HepG2 (cell line): ENCODE results near the gene ZNF512B. TPM values are rescaled to one million over a fixed set of nuclear protein-coding genes. Genes with fewer than 3 reads are reported as not detected.

Source experiments
- CBX5 ChIP-seq: sonication (generic); formaldehyde crosslinking; IDR thresholded peaks from 2 replicates; pipeline ENCODE4 v1.4.0; 2020; ENCODE audit warnings: missing genetic modification reagents, borderline replicate concordance
- CENPX ChIP-seq: sonication (generic); formaldehyde crosslinking; IDR thresholded peaks from 2 replicates; pipeline ENCODE4 v1.9.0; 2021; ENCODE audit warnings: mild to moderate bottlenecking, missing genetic modification reagents, moderate library complexity
- EEA1 ChIP-seq: sonication (generic); formaldehyde crosslinking; IDR thresholded peaks from 2 replicates; pipeline ENCODE4 v1.5.1; 2020; ENCODE audit warnings: mild to moderate bottlenecking, missing genetic modification reagents, borderline replicate concordance
- HMGA1 ChIP-seq: sonication (generic); formaldehyde crosslinking; conservative IDR thresholded peaks from 2 replicates; pipeline ENCODE4 v1.4.0; 2020; ENCODE audit warnings: missing genetic modification reagents
- IKZF1 ChIP-seq: fragments of 450-650 bp; IDR thresholded peaks from 2 replicates; pipeline ENCODE4 v1.7.1; 2016
- MIER3 ChIP-seq: IDR thresholded peaks from 2 replicates; pipeline ENCODE4 v1.6.1; 2016; ENCODE audit warnings: missing compliant biosample characterization, borderline replicate concordance
- NKX3-1 ChIP-seq: sonication (generic); formaldehyde crosslinking; IDR thresholded peaks from 2 replicates; pipeline ENCODE4 v1.5.0; 2020; ENCODE audit warnings: missing genetic modification reagents
- NR2F2 ChIP-seq: IDR thresholded peaks from 2 replicates; pipeline ENCODE4 v1.6.1; 2012; ENCODE audit warnings: low read depth, inconsistent platforms, borderline replicate concordance
- PCBP2 ChIP-seq: fragments of 200-400 bp; formaldehyde crosslinking; optimal IDR thresholded peaks from 2 replicates; pipeline ENCODE3; 2018; ENCODE audit warnings: low read length, low read depth; ENCODE audit not compliant: poor library complexity, severe bottlenecking
- RCOR2 ChIP-seq: IDR thresholded peaks from 2 replicates; pipeline ENCODE4 v1.6.1; 2016; ENCODE audit warnings: missing biosample characterization, missing genetic modification reagents
- SRF ChIP-seq: IDR thresholded peaks from 2 replicates; pipeline ENCODE4 v1.6.1; 2011; ENCODE audit warnings: mild to moderate bottlenecking, low read depth, low read length, moderate library complexity
- TBX2 ChIP-seq: sonication (generic); formaldehyde crosslinking; IDR thresholded peaks from 2 replicates; pipeline ENCODE4 v1.5.0; 2020; ENCODE audit warnings: missing genetic modification reagents, mild to moderate bottlenecking, borderline replicate concordance
- ZNF30 ChIP-seq: sonication (generic); formaldehyde crosslinking; IDR thresholded peaks from 2 replicates; pipeline ENCODE4 v1.5.0; 2020; ENCODE audit warnings: mild to moderate bottlenecking, missing genetic modification reagents
- ZNF317 ChIP-seq: sonication (generic); formaldehyde crosslinking; IDR thresholded peaks from 2 replicates; pipeline ENCODE4 v1.5.0; 2020; ENCODE audit warnings: mild to moderate bottlenecking, missing genetic modification reagents
- ZNF619 ChIP-seq: sonication (generic); formaldehyde crosslinking; IDR thresholded peaks from 2 replicates; pipeline ENCODE4 v1.4.0; 2020; ENCODE audit warnings: mild to moderate bottlenecking, missing genetic modification reagents
- ZNF780A ChIP-seq: sonication (generic); formaldehyde crosslinking; IDR thresholded peaks from 2 replicates; pipeline ENCODE4 v1.8.0; 2022; ENCODE audit warnings: mild to moderate bottlenecking, missing genetic modification reagents, moderate library complexity
- polyA plus RNA-seq, 8 experiments: library from polyadenylated mRNA; depleted of rRNA in 3 of 8; stranded (reverse) in 7 of 8; unstranded in 1 of 8; fragments of >200 nt; fragmentation: Illumina TruSeq in 4 of 8; extraction: Trizol in 4 of 8; gene quantifications; 2 replicates each; pipeline versions ENCODE4 v1.2.1 to v1.2.3, GENCODE V29; 2011 to 2016; ENCODE audit warnings: low read depth in 4 of 8, missing spikeins in 1 of 8, mixed read lengths in 1 of 8; ENCODE audit not compliant: insufficient read depth in 1 of 8
- total RNA-seq, 5 experiments: library from RNA; depleted of rRNA; stranded (reverse); fragments of >200 nt; fragmentation: Illumina TruSeq; extraction: Trizol; gene quantifications; 2 replicates each; pipeline ENCODE4 v1.2.3, GENCODE V29; 2016; ENCODE audit warnings: low read depth in 1 of 5
- TF ChIP-seq, protein P1 (sequence below): sonication (generic); formaldehyde crosslinking; IDR thresholded peaks from 2 replicates; pipeline ENCODE4 v1.4.0; 2020; ENCODE audit warnings: missing genetic modification reagents
- TF ChIP-seq, protein P2 (sequence below): sonication (generic); formaldehyde crosslinking; IDR thresholded peaks from 2 replicates; pipeline ENCODE4 v1.8.1; 2023; ENCODE audit warnings: missing genetic modification reagents, inconsistent platforms, borderline replicate concordance
- TF ChIP-seq, protein P3 (sequence below): sonication (generic); formaldehyde crosslinking; IDR thresholded peaks from 2 replicates; pipeline ENCODE4 v1.4.0; 2020; ENCODE audit warnings: mild to moderate bottlenecking, missing genetic modification reagents
- TF ChIP-seq, protein P4 (sequence below): sonication (generic); formaldehyde crosslinking; IDR thresholded peaks from 2 replicates; pipeline ENCODE4 v1.8.0; 2022; ENCODE audit warnings: missing genetic modification reagents, low read depth, mild to moderate bottlenecking, borderline replicate concordance
- TF ChIP-seq, protein P5 (sequence below): sonication (generic); formaldehyde crosslinking; IDR thresholded peaks from 2 replicates; pipeline ENCODE4 v1.4.0; 2020; ENCODE audit warnings: missing genetic modification reagents
- TF ChIP-seq, protein P6 (sequence below): sonication (generic); formaldehyde crosslinking; IDR thresholded peaks from 2 replicates; pipeline ENCODE4 v1.4.0; 2020; ENCODE audit warnings: missing genetic modification reagents

Gene ZNF512B
- total and polyA plus RNA-seq, 2 of the 13 experiments (the other 11 are each of a cell fraction or from before 2014, with no cell fraction given): 11.5 to 30.6 TPM

DNA sequence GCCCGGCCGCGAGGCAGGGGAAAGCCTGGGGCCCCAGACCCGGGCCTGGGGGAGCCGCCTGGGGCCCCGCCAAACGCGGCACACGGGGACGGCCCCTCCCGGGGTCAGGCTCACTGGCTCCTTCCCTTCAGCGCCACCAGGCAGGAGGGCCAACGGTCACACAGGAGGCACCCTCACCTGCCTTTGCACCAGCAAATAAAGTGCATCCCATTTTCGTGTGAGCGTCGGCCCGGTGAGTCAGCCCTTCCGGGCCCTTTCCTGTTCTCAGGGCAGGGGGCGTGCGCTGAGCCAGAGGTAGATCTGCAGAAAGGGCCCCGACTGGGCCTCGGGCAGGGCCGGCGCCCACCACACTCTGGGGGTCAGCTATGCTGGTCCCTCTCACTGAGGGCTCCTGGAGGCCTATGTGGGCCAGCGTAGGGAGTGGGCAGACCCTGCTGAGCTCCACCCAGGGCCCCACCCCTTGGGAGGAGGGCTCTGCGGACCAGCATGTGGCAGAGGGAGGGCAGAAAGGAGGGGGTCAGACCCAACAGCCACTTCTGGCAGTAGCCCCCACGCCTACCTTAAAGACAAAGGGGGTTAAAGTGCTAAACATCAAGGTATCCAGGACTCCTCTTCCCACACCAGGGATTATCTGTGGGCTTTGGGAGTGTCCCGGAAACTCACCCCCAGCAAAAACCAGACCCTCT is 12.6 kb downstream of the ZNF512B start (continued):
- TF ChIP-seq, protein P1, sequence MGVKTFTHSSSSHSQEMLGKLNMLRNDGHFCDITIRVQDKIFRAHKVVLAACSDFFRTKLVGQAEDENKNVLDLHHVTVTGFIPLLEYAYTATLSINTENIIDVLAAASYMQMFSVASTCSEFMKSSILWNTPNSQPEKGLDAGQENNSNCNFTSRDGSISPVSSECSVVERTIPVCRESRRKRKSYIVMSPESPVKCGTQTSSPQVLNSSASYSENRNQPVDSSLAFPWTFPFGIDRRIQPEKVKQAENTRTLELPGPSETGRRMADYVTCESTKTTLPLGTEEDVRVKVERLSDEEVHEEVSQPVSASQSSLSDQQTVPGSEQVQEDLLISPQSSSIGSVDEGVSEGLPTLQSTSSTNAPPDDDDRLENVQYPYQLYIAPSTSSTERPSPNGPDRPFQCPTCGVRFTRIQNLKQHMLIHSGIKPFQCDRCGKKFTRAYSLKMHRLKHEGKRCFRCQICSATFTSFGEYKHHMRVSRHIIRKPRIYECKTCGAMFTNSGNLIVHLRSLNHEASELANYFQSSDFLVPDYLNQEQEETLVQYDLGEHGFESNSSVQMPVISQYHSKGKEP (CRISPR knock-in tag): peak; percentile 90; the same call in 1 of the 2 replicates
- TF ChIP-seq, protein P2, sequence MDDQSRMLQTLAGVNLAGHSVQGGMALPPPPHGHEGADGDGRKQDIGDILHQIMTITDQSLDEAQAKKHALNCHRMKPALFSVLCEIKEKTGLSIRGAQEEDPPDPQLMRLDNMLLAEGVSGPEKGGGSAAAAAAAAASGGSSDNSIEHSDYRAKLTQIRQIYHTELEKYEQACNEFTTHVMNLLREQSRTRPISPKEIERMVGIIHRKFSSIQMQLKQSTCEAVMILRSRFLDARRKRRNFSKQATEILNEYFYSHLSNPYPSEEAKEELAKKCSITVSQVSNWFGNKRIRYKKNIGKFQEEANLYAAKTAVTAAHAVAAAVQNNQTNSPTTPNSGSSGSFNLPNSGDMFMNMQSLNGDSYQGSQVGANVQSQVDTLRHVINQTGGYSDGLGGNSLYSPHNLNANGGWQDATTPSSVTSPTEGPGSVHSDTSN (CRISPR knock-in tag): no peak
- TF ChIP-seq PCBP2: no peak
- peak; percentile 68; the same call in 1 of the 2 replicates for TF ChIP-seq NKX3-1 (CRISPR knock-in tag)
- TF ChIP-seq ZNF780A (CRISPR knock-in tag): no peak
- peak; percentile 46; the same call in 1 of the 2 replicates for TF ChIP-seq ZNF317 (CRISPR knock-in tag)
- TF ChIP-seq CENPX: no peak
- no peak for TF ChIP-seq ZNF30
- peak; percentile 33; the same call in 1 of the 2 replicates for TF ChIP-seq NR2F2
- TF ChIP-seq IKZF1: no peak
- no peak; the same call in 1 of the 2 replicates for TF ChIP-seq EEA1
- peak; percentile 35; the same call in 1 of the 2 replicates for TF ChIP-seq TBX2 (CRISPR knock-in tag)
- no peak for TF ChIP-seq ZNF619 (CRISPR knock-in tag)
- TF ChIP-seq, protein P3, sequence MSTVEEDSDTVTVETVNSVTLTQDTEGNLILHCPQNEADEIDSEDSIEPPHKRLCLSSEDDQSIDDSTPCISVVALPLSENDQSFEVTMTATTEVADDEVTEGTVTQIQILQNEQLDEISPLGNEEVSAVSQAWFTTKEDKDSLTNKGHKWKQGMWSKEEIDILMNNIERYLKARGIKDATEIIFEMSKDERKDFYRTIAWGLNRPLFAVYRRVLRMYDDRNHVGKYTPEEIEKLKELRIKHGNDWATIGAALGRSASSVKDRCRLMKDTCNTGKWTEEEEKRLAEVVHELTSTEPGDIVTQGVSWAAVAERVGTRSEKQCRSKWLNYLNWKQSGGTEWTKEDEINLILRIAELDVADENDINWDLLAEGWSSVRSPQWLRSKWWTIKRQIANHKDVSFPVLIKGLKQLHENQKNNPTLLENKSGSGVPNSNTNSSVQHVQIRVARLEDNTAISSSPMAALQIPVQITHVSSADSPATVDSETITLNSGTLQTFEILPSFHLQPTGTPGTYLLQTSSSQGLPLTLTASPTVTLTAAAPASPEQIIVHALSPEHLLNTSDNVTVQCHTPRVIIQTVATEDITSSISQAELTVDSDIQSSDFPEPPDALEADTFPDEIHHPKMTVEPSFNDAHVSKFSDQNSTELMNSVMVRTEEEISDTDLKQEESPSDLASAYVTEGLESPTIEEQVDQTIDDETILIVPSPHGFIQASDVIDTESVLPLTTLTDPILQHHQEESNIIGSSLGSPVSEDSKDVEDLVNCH (CRISPR knock-in tag): no peak
- TF ChIP-seq, protein P4, sequence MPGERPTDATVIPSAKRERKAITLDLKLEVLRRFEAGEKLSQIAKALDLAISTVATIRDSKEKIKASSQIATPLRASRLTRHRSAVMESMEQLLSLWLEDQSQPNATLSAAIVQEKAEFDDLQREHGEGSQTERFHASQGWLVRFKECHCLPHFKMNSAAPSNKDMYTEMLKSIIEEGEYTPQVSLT: no peak
- TF ChIP-seq RCOR2 (CRISPR knock-in tag): no peak
- TF ChIP-seq MIER3: peak; percentile 66; the same call in 1 of the 2 replicates
- TF ChIP-seq, protein P5, sequence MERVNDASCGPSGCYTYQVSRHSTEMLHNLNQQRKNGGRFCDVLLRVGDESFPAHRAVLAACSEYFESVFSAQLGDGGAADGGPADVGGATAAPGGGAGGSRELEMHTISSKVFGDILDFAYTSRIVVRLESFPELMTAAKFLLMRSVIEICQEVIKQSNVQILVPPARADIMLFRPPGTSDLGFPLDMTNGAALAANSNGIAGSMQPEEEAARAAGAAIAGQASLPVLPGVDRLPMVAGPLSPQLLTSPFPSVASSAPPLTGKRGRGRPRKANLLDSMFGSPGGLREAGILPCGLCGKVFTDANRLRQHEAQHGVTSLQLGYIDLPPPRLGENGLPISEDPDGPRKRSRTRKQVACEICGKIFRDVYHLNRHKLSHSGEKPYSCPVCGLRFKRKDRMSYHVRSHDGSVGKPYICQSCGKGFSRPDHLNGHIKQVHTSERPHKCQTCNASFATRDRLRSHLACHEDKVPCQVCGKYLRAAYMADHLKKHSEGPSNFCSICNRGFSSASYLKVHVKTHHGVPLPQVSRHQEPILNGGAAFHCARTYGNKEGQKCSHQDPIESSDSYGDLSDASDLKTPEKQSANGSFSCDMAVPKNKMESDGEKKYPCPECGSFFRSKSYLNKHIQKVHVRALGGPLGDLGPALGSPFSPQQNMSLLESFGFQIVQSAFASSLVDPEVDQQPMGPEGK (CRISPR knock-in tag): peak; percentile 92
- no peak for TF ChIP-seq SRF
- TF ChIP-seq HMGA1 (CRISPR knock-in tag): no peak
- TF ChIP-seq, protein P6, sequence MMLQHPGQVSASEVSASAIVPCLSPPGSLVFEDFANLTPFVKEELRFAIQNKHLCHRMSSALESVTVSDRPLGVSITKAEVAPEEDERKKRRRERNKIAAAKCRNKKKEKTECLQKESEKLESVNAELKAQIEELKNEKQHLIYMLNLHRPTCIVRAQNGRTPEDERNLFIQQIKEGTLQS (CRISPR knock-in tag): peak; percentile 65; the same call in 1 of the 2 replicates
- peak; percentile 97; the same call in 1 of the 2 replicates for TF ChIP-seq CBX5
